ENCODE measurements around the gene APOC3.
"Not testable (repeated sequence)": the region's sequence is repeated elsewhere in the genome, so short reads cannot be mapped to it uniquely, and the experiment has no call there.

APOC3 gene

DNA sequence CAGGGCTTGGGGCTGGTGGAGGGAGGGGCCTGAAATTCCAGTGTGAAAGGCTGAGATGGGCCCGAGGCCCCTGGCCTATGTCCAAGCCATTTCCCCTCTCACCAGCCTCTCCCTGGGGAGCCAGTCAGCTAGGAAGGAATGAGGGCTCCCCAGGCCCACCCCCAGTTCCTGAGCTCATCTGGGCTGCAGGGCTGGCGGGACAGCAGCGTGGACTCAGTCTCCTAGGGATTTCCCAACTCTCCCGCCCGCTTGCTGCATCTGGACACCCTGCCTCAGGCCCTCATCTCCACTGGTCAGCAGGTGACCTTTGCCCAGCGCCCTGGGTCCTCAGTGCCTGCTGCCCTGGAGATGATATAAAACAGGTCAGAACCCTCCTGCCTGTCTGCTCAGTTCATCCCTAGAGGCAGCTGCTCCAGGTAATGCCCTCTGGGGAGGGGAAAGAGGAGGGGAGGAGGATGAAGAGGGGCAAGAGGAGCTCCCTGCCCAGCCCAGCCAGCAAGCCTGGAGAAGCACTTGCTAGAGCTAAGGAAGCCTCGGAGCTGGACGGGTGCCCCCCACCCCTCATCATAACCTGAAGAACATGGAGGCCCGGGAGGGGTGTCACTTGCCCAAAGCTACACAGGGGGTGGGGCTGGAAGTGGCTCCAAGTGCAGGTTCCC lies at the start of gene APOC3:
Gene APOC3 (plus strand): TSS at position 383 of the 659 bp plus-strand sequence. CDS start 676 bp downstream, outside the sequence.
- no peak for DNase-seq (ENCODE audit: low spot score)

GRCh38 chr11:116782728-116783127 lies 47.0 kb upstream of the APOC3 start:
- peak; percentile 47 for DNase-seq (ENCODE audit: low spot score)

DNA sequence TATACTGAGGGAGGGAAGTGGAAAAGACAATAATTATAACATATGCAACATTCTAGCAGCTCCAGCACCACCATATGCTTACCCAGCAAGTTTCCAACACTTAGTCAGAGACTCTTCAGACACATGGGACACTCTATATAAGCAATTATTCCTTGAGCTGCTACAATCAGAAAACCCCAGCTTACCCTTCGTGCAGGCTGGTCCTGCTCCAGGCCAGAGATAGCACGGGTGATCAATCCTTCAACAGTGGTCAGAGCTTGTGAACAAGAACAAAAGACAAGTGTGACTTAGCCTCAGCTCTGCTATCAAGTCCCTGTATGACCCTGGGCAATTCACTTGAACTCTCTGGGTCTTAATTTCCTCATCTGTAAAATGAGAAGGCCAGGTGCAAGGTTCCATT lies 43.4 kb upstream of the APOC3 start:
- no peak for DNase-seq (ENCODE audit: low spot score)

DNA sequence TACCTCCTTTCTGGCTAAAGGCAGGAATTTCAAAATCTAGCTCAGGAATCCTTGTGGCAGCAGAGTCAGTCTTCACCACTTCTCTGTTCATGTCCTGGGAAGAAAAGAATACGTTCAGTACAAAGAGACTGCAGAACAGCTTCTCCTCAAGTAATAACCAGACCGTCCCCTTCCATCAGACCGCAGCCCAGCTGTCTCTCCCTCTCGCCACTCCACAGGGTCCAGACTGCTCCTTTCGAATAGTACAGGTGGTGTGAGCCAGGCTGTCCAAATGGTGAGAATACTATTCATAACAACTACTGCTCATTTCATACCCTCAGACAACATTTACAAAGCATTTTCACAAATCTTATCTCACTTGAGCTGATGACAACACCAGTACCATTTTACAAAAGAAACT lies 42.7 kb upstream of the APOC3 start:
- no peak for DNase-seq (ENCODE audit: low spot score)

DNA sequence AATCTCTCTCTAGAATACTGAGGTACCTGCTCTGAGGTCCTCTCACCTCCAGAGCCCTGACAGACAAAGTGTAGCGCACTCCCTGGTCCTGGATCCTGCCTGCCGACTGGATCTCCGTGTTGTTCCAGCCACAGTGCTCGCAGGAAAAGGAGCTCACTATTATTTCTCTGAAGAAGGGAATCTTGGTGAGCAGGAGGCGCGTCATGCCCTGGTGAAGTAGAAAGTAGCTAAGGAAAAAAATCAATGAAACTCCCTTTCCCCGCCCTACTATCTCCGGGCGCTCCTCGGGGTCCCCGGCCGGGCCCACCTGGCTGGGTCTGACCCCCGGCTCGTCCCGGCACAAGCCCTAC lies 42.3 kb upstream of the APOC3 start:
- DNase-seq (ENCODE audit: low spot score) = peak; percentile 27

- peak; percentile 95 for DNase-seq (ENCODE audit: low spot score)
These were observed 41.8 kb upstream of the APOC3 start, which contains the start of gene ZPR1 for GRCh38 chr11:116787786-116788486. ZPR1 (minus strand) TSS chr11:116788023; CDS start chr11:116787990, 33 bp downstream.

- DNase-seq (ENCODE audit: low spot score) = no peak
These were observed 41.2 kb upstream of the APOC3 start for GRCh38 chr11:116788534-116788933.

GRCh38 chr11:116788975-116789374 lies 40.7 kb upstream of the APOC3 start:
- DNase-seq (ENCODE audit: low spot score) = no peak

GRCh38 chr11:116790167-116791001 lies 39.3 kb upstream of the APOC3 start:
- no peak for DNase-seq (ENCODE audit: low spot score)

- peak; percentile 92 for DNase-seq (ENCODE audit: low spot score)
These were observed 38.5 kb upstream of the APOC3 start for GRCh38 chr11:116791002-116791812.

- no peak for DNase-seq (ENCODE audit: low spot score)
These were observed 37.9 kb upstream of the APOC3 start, which contains the start of gene APOA5 for GRCh38 chr11:116791813-116792143. APOA5 (minus strand) TSS chr11:116791879; CDS start chr11:116791860, 19 bp downstream.

GRCh38 chr11:116792144-116792868 lies 37.4 kb upstream of the APOC3 start:
- DNase-seq (ENCODE audit: low spot score) = no peak

GRCh38 chr11:116792869-116793771 lies 36.6 kb upstream of the APOC3 start:
- DNase-seq (ENCODE audit: low spot score) = peak; percentile 75

- DNase-seq (ENCODE audit: low spot score) = no peak
These were observed 36.0 kb upstream of the APOC3 start for GRCh38 chr11:116793772-116794097.

GRCh38 chr11:116794851-116795250 lies 34.9 kb upstream of the APOC3 start:
- DNase-seq (ENCODE audit: low spot score) = no peak

DNA sequence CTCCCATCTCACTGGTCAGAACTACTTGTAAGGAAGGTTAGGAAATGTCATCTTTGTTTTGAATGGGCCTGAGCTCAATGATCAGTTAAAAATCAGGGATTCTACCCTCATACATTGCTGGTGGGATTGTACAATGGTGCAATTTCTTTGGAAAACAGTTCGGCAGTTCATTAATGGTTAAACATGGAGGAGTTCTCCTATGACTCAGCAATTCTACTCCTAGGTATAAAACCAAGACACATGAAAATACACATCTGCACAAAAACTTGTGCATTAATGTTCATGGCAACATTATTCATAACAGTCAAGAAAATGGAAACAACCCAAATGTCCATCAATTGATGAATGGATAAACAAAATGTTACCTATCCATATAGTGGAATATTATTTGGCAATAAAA lies 33.2 kb upstream of the APOC3 start:
- no peak for DNase-seq (ENCODE audit: low spot score)

DNA sequence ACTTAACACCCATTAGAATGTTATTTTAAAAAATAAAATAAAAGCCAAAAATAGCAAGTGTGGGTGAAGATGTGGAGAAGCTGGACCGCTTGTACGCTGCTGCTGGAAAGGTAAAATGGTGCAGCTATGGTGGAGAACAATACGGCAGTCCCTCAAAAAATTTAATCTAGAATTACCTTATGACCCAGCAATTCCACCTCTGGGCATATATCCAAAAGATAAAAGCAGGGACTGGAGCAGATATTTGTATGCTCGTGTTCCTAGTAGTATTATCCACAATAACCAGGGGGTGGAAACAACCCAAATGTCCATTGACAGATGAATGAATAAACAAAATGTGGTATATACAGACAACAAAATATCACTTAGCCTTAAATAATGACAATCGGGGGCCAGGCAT lies 31.9 kb upstream of the APOC3 start:
- no peak for DNase-seq (ENCODE audit: low spot score)

DNA sequence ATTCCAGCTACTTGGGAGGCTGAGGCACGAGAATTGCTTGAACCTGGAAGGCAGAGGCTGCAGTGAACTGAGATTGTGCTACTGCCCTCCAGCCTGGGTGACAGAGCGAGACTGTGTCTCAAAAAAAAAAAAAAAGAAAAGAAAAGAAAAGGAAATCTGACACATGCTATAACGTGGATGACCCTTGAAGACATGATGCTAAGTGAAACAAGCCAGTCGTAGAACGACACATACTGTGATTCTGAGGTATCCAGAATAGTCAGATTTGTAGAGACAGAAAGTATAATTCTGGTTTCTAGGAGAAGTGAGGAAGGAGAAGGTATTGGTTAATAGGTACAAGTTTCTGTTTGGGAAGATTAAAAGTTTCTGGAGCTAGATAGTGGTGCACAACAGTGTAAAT lies 31.3 kb upstream of the APOC3 start:
- DNase-seq (ENCODE audit: low spot score) = no peak

GRCh38 chr11:116800610-116801009 lies 29.1 kb upstream of the APOC3 start:
- DNase-seq (ENCODE audit: low spot score) = no peak

DNA sequence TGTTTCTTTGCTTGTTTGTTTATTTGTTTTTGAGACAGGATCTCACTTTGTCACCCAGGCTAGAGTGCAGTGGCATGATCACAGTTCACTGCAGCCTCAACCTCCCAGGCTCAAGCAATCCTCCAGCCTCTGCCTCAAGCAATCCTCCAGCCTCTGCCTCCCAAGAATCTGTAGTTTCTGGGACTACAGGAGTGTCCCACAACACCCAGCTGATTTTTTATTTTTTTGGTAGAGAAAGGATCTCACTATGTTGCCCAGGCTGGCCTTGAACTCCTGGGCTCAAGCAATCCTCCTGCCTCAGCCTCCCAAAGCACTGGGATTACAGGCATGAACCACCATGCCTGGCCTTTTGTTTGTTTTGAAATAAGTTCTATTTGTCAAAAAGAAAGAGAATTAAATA lies 28.0 kb upstream of the APOC3 start:
- DNase-seq (ENCODE audit: low spot score) = not testable (repeated sequence)

Measured in AG20443 (cell line).